Neural cell (in vitro differentiated cells): ENCODE results near the gene MTRFR. TPM values are rescaled to one million over a fixed set of nuclear protein-coding genes. Genes with fewer than 3 reads are reported as not detected.
"Not testable (repeated sequence)": the region's sequence is repeated elsewhere in the genome, so short reads cannot be mapped to it uniquely, and the experiment has no call there.

ENCODE experiments used
- H2AFZ ChIP-seq: fragments of 200-600, 300-800 bp; sonication (generic), shearing (Covaris generic); 2 replicates; pipeline ENCODE4 v1.6.0; 2014; ENCODE audit warnings: low read depth, mild to moderate bottlenecking, antibody characterized with exemption, low read length, moderate library complexity
- H3F3A ChIP-seq: fragments of 200-600 bp; shearing (Covaris generic); 2 replicates; pipeline ENCODE4 v1.6.1; 2016; ENCODE audit warnings: mild to moderate bottlenecking, moderate library complexity, mixed read lengths, antibody characterized with exemption, low read length; ENCODE audit not compliant: insufficient read depth, poor library complexity, severe bottlenecking
- H3K27ac ChIP-seq: fragments of 200-600, 300-800 bp; sonication (generic), shearing (Covaris generic); 2 replicates; pipeline ENCODE4 v1.5.1; 2014; ENCODE audit warnings: mild to moderate bottlenecking, low read length, moderate library complexity
- H3K27me3 ChIP-seq: fragments of 300-800, 200-600 bp; sonication (generic), shearing (Covaris generic); 2 replicates; pipeline ENCODE4 v1.6.0; 2014; ENCODE audit warnings: mild to moderate bottlenecking, low read depth, low read length, moderate library complexity; ENCODE audit not compliant: insufficient read depth
- H3K36me3 ChIP-seq: fragments of 300-800, 200-600 bp; sonication (generic), shearing (Covaris generic); 2 replicates; pipeline ENCODE4 v1.5.1; 2014; ENCODE audit warnings: mild to moderate bottlenecking, antibody characterized with exemption, low read length, moderate library complexity; ENCODE audit not compliant: insufficient read depth
- H3K4me2 ChIP-seq: fragments of 300-800, 200-600 bp; sonication (generic), shearing (Covaris generic); 2 replicates; pipeline ENCODE4 v1.6.0; 2014; ENCODE audit warnings: mild to moderate bottlenecking, low read length
- H3K4me3 ChIP-seq: fragments of 300-800, 200-600 bp; sonication (generic), shearing (Covaris generic); 2 replicates; pipeline ENCODE4 v1.5.1; 2014; ENCODE audit warnings: mild to moderate bottlenecking, low read length, moderate library complexity
- H3K79me2 ChIP-seq: fragments of 200-600 bp; shearing (Covaris generic); replicated peaks from 2 replicates; pipeline ENCODE4 v1.6.0; 2014; ENCODE audit warnings: mild to moderate bottlenecking, low read length, moderate library complexity; ENCODE audit not compliant: insufficient read depth
- H3K9ac ChIP-seq: fragments of 300-800, 200-600 bp; sonication (generic), shearing (Covaris generic); 2 replicates; pipeline ENCODE4 v1.6.1; 2016; ENCODE audit warnings: mild to moderate bottlenecking, low read length, mixed read lengths
- H3K9me2 ChIP-seq: fragments of 200-600 bp; shearing (Covaris generic); 2 replicates; pipeline ENCODE4 v1.6.1; 2016; ENCODE audit warnings: mild to moderate bottlenecking, low read length, mixed read lengths; ENCODE audit not compliant: insufficient read depth
- H3K9me3 ChIP-seq: fragments of 200-600, 300-800 bp; sonication (generic), shearing (Covaris generic); 2 replicates; pipeline ENCODE4 v1.6.1; 2016; ENCODE audit warnings: mild to moderate bottlenecking, mixed run types, low read length, moderate library complexity, mixed read lengths
- H4K20me1 ChIP-seq: fragments of 200-600 bp; shearing (Covaris generic); 2 replicates; pipeline ENCODE4 v1.6.1; 2016; ENCODE audit warnings: mild to moderate bottlenecking, mixed run types; ENCODE audit not compliant: insufficient read depth
- EP300 ChIP-seq: fragments of 450-650 bp; conservative IDR thresholded peaks from 2 replicates; pipeline ENCODE4 v1.6.1; 2014; ENCODE audit warnings: antibody characterized with exemption, mild to moderate bottlenecking, moderate library complexity; ENCODE audit not compliant: poor library complexity, severe bottlenecking
- EZH2 ChIP-seq: fragments of 200-600, 300-800 bp; shearing (Covaris generic), sonication (generic); IDR thresholded peaks from 2 replicates; pipeline ENCODE4 v1.6.1; 2014; ENCODE audit warnings: antibody characterized with exemption, low read length, borderline replicate concordance, mild to moderate bottlenecking; ENCODE audit not compliant: insufficient read depth, poor library complexity, severe bottlenecking
- MXI1 ChIP-seq: fragments of 450-650 bp; conservative IDR thresholded peaks from 2 replicates; pipeline ENCODE4 v1.6.1; 2014; ENCODE audit warnings: antibody characterized with exemption, mild to moderate bottlenecking; ENCODE audit not compliant: poor library complexity, severe bottlenecking
- POLR2AphosphoS5 ChIP-seq: IDR thresholded peaks from 2 replicates; pipeline ENCODE4 v1.6.1; 2012
- RAD21 ChIP-seq: fragments of 450-650 bp; conservative IDR thresholded peaks from 2 replicates; pipeline ENCODE4 v1.6.1; 2014; ENCODE audit warnings: antibody characterized with exemption, mild to moderate bottlenecking, moderate library complexity
- SMC3 ChIP-seq: fragments of 450-650 bp; conservative IDR thresholded peaks from 2 replicates; pipeline ENCODE4 v1.6.1; 2014; ENCODE audit warnings: antibody characterized with exemption, mild to moderate bottlenecking, moderate library complexity; ENCODE audit not compliant: poor library complexity
- TAF1 ChIP-seq: IDR thresholded peaks from 2 replicates; pipeline ENCODE4 v1.6.1; 2012; ENCODE audit warnings: low read depth
- polyA plus RNA-seq: library from polyadenylated mRNA; depleted of rRNA; stranded (reverse); fragments of >200 nt; gene quantifications from 2 replicates; pipeline ENCODE4 v1.2.3, GENCODE V29; 2014
- TF ChIP-seq, protein P1 (sequence below): fragments of 450-650 bp; IDR thresholded peaks from 2 replicates; pipeline ENCODE4 v1.5.1; 2014; ENCODE audit warnings: antibody characterized with exemption, mild to moderate bottlenecking, moderate library complexity; ENCODE audit not compliant: poor library complexity, severe bottlenecking
- TF ChIP-seq, protein P2 (sequence below): IDR thresholded peaks from 2 replicates; pipeline ENCODE4 v1.6.1; 2012; ENCODE audit warnings: borderline replicate concordance

The MTRFR gene
- polyA plus RNA-seq, 1 donor from 2014 or later: 30.0 TPM

DNA sequence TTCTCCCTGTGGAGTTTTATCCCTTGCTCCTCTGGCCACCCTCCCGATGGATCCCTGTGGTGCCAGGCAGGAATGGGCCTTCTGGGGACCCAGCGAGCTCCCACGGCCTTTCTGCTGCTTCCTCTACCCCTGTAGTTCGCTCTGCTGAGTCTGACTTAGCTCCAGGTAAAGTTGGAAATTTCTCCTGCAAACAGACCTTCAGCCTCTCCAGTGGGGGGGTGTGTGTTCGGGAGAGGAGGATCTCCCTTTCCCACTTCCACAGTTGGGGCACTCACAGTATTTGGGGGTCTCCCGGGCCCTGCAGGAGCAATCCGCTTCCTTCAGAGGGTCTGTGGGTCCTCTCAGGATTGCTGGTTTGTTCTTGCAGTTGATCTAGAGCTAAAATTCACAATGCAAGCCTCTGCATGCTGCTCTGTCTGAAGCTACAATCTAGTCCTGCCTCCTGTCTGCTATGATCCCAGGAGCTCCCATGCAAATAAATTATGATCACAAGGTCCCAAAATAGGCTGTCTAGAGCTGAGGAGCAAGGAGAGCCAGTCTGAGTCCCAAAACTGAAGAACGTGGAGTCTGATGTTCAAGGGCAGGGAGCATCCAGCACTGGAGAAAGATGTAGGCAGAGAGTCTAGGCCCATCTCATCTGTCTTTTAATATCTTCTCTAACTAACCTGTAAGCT lies 18.3 kb downstream of the MTRFR start:
- Histone ChIP-seq H3K9me2 (no peaks in the 10 kb centered on the region), H3K9me3 (no peaks in the 10 kb centered on the region), H3K4me3 (no peak overlapping the region), H3K4me2 (no peak overlapping the region), H3K27me3 (no peaks in the 10 kb centered on the region), H3K9ac (no peak overlapping the region), H4K20me1 (no peaks in the 10 kb centered on the region), H3K79me2 (no peaks in the 10 kb centered on the region), H3K36me3 (no peaks in the 10 kb centered on the region), H2AFZ (no peak overlapping the region), H3F3A (no peaks in the 10 kb centered on the region), H3K27ac (no peak overlapping the region)
- TF ChIP-seq SMC3 (no peak), MXI1 (no peak), POLR2AphosphoS5 (no peak), TAF1 (no peak), RAD21 (no peak), EP300 (no peak), EZH2 (no peak)
- TF ChIP-seq, protein P1, sequence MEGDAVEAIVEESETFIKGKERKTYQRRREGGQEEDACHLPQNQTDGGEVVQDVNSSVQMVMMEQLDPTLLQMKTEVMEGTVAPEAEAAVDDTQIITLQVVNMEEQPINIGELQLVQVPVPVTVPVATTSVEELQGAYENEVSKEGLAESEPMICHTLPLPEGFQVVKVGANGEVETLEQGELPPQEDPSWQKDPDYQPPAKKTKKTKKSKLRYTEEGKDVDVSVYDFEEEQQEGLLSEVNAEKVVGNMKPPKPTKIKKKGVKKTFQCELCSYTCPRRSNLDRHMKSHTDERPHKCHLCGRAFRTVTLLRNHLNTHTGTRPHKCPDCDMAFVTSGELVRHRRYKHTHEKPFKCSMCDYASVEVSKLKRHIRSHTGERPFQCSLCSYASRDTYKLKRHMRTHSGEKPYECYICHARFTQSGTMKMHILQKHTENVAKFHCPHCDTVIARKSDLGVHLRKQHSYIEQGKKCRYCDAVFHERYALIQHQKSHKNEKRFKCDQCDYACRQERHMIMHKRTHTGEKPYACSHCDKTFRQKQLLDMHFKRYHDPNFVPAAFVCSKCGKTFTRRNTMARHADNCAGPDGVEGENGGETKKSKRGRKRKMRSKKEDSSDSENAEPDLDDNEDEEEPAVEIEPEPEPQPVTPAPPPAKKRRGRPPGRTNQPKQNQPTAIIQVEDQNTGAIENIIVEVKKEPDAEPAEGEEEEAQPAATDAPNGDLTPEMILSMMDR: no peak
- TF ChIP-seq, protein P2, sequence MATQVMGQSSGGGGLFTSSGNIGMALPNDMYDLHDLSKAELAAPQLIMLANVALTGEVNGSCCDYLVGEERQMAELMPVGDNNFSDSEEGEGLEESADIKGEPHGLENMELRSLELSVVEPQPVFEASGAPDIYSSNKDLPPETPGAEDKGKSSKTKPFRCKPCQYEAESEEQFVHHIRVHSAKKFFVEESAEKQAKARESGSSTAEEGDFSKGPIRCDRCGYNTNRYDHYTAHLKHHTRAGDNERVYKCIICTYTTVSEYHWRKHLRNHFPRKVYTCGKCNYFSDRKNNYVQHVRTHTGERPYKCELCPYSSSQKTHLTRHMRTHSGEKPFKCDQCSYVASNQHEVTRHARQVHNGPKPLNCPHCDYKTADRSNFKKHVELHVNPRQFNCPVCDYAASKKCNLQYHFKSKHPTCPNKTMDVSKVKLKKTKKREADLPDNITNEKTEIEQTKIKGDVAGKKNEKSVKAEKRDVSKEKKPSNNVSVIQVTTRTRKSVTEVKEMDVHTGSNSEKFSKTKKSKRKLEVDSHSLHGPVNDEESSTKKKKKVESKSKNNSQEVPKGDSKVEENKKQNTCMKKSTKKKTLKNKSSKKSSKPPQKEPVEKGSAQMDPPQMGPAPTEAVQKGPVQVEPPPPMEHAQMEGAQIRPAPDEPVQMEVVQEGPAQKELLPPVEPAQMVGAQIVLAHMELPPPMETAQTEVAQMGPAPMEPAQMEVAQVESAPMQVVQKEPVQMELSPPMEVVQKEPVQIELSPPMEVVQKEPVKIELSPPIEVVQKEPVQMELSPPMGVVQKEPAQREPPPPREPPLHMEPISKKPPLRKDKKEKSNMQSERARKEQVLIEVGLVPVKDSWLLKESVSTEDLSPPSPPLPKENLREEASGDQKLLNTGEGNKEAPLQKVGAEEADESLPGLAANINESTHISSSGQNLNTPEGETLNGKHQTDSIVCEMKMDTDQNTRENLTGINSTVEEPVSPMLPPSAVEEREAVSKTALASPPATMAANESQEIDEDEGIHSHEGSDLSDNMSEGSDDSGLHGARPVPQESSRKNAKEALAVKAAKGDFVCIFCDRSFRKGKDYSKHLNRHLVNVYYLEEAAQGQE: no peak

DNA sequence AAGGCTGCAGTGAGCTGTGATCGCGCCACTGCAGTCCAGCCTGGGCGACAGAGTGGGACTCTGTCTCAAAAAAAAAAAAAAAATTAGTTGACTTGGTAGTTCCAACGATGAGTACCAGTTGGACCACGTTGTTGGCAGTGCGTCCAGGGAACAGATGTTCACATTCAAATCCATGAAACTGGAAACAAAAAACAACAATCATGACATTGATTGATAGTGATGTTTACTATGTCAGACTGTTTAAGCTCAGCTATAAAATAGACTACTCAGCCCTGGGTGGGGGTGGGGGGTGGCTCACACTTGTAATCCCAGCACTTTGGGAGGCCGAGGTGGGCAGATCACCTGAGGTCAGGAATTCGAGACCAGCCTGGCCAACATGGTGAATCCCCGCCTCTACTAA lies 19.1 kb downstream of the MTRFR start:
- H3K9ac ChIP-seq, H3K4me3 ChIP-seq, H2AFZ ChIP-seq, H3K27ac ChIP-seq, H3F3A ChIP-seq, H3K9me3 ChIP-seq, H3K4me2 ChIP-seq, H3K27me3 ChIP-seq, H3K36me3 ChIP-seq, H3K79me2 ChIP-seq, H3K9me2 ChIP-seq, H4K20me1 ChIP-seq: not testable (repeated sequence)
